Kidney (tissue), 14 donors: ENCODE results near the gene ATP6V0E1. TPM values are rescaled to one million over a fixed set of nuclear protein-coding genes. Genes with fewer than 3 reads are reported as not detected.

Experiments used
- DNase-seq, 5 donors: peaks; one replicate each; pipeline ENCODE4 v3.0.0-alpha.2; 2013 to 2020
- FAIRE-seq: peaks from 2 replicates; lab custom pipeline; 2012; peaks lifted over from hg19 to GRCh38; lab: Jason Lieb, UNC
- H3K27ac ChIP-seq, 2 donors: one replicate each; pipeline ENCODE4 v1.7.0; 2013; ENCODE audit warnings: low read depth in 2 of 2, low read length in 2 of 2, inconsistent platforms in 1 of 2
- H3K27me3 ChIP-seq: one replicate; pipeline ENCODE4 v1.7.1; 2013; ENCODE audit warnings: low read length, inconsistent platforms; ENCODE audit not compliant: control insufficient read depth, insufficient read depth
- H3K36me3 ChIP-seq, 3 donors: one replicate each; pipeline versions ENCODE4 v1.7.0 to v1.7.1; 2013; ENCODE audit warnings: low read length in 3 of 3, control low read depth in 1 of 3, inconsistent platforms in 1 of 3; ENCODE audit not compliant: insufficient read depth in 3 of 3, control insufficient read depth in 2 of 3
- H3K4me1 ChIP-seq, 3 donors: one replicate each; pipeline versions ENCODE4 v1.7.0 to v1.7.1; 2013; ENCODE audit warnings: low read length in 3 of 3, inconsistent platforms in 1 of 3, low read depth in 1 of 3; ENCODE audit not compliant: control insufficient read depth in 2 of 3, insufficient read depth in 2 of 3
- H3K4me3 ChIP-seq, 3 donors: one replicate each; pipeline versions ENCODE4 v1.7.0 to v1.8.1; 2013; ENCODE audit warnings: low read length in 3 of 3, control low read depth in 1 of 3, inconsistent platforms in 1 of 3
- H3K9ac ChIP-seq, 3 donors: one replicate each; pipeline versions ENCODE4 v1.7.0 to v1.7.1; 2013; ENCODE audit warnings: low read length in 3 of 3, control low read depth in 1 of 3, inconsistent platforms in 1 of 3
- H3K9me3 ChIP-seq, 3 donors: one replicate each; pipeline versions ENCODE4 v1.7.0 to v1.7.1; 2013; ENCODE audit warnings: low read length in 3 of 3, control low read depth in 1 of 3, inconsistent platforms in 1 of 3; ENCODE audit not compliant: control insufficient read depth in 2 of 3, insufficient read depth in 1 of 3
- intact Hi-C: fragments of 100-400 bp; cut with DNase I; formaldehyde crosslinking; loops from one replicate; pipeline ENCODE4 v1.11.1; 2022
- polyA plus RNA-seq: library from polyadenylated mRNA; stranded (reverse); fragments of 350-450 nt; fragmentation: Illumina TruSeq; extraction: RNeasy Lipid Tissue Mini Kit (QIAGEN cat#74804); gene quantifications from one replicate; pipeline ENCODE4 v1.2.3, GENCODE V29; 2014; ENCODE audit warnings: low read depth, low replicate concordance; ENCODE audit not compliant: insufficient read depth
- total RNA-seq: library from RNA; stranded (reverse); fragmentation: NEBNext Ultra II Directional; extraction: Animal tissue kit (Norgen Biotek cat#: 25700); gene quantifications from one replicate; pipeline ENCODE4 v1.2.1, GENCODE V29; 2021
- TF ChIP-seq, protein P1 (sequence below): IDR thresholded peaks from 3 replicates; pipeline ENCODE4 v1.5.1; 2012; ENCODE audit warnings: mild to moderate bottlenecking, moderate library complexity, borderline replicate concordance; ENCODE audit not compliant: insufficient read depth; ENCODE audit errors: extremely low read depth
- donor health status: control.
- donor health status: control.
- donor health status: control.
- donor health status: control.
- donor health status: control.
- donor health status: DM: yes; HTN: yes; CAD: no.
- donor health status: Normal renal cell carcinoma (clear cell type).

Gene ATP6V0E1
- total and polyA plus RNA-seq, 2 donors from 2014 or later = 352 to 804 TPM

DNA sequence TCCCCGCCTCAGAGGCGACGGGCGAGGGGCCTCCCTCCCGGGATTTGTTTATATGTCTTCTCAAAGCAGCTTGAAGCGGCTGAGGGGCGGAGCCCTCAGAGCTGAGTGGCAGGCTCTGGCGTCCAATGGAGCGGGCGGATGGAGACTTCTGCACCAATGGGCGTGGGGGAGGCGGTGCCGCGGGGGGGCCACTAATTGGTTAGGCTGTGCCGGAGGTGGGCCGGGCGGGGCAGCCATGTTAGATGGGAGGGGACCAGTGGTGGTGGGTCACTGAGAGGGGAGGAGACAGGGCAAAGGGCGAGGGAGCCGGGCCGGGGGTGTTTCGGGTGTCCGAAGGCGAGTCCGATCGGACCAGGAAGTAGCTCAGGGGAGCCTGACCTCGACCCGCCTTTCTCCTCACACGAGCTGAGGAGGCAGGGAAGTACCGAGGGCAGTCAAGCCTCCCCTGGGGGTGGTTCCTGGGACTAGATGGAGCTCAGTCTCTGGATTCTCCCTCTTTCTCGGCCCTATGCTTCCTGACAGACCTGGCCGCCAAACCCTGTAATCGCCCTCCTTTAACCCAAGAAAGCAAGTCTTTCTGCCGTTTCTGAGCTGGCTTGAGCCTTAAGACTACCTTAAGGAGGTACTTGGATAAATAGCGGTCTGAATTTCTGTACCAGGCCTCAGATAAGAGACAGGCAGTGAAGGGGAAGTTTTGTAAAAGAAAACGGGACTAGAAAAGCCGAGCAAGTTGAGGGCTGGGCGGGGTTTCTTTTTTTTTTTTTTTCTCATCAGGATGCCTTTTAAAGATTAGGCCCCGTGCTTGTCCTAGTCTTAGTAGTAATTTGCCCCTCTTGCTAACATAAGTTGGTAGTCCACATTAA is 73.7 kb downstream of the ATP6V0E1 start:
- H3K36me3 ChIP-seq = peaks cover 0 to 6% (median 0%) of the 10 kb centered on the region in 3 donors
- no peaks in the 10 kb centered on the region for H3K9me3 ChIP-seq
- intact Hi-C loops = no loop called here
- H3K27ac ChIP-seq = peak overlapping the region; percentile 97 to 99
- H3K9ac ChIP-seq = peak overlapping the region; percentile 60 to 93 (median 85)
- DNase-seq = peak; percentile 99 to 100 (median 99)
- H3K4me1 ChIP-seq = peaks cover 0 to 9% (median 2%) of the 10 kb centered on the region in 3 donors
- peak overlapping the region; percentile 64 to 94 (median 92) for H3K4me3 ChIP-seq
- TF ChIP-seq, protein P1, sequence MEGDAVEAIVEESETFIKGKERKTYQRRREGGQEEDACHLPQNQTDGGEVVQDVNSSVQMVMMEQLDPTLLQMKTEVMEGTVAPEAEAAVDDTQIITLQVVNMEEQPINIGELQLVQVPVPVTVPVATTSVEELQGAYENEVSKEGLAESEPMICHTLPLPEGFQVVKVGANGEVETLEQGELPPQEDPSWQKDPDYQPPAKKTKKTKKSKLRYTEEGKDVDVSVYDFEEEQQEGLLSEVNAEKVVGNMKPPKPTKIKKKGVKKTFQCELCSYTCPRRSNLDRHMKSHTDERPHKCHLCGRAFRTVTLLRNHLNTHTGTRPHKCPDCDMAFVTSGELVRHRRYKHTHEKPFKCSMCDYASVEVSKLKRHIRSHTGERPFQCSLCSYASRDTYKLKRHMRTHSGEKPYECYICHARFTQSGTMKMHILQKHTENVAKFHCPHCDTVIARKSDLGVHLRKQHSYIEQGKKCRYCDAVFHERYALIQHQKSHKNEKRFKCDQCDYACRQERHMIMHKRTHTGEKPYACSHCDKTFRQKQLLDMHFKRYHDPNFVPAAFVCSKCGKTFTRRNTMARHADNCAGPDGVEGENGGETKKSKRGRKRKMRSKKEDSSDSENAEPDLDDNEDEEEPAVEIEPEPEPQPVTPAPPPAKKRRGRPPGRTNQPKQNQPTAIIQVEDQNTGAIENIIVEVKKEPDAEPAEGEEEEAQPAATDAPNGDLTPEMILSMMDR = no peak
- no peak for FAIRE-seq
- H3K27me3 ChIP-seq = no peaks in the 10 kb centered on the region

DNA sequence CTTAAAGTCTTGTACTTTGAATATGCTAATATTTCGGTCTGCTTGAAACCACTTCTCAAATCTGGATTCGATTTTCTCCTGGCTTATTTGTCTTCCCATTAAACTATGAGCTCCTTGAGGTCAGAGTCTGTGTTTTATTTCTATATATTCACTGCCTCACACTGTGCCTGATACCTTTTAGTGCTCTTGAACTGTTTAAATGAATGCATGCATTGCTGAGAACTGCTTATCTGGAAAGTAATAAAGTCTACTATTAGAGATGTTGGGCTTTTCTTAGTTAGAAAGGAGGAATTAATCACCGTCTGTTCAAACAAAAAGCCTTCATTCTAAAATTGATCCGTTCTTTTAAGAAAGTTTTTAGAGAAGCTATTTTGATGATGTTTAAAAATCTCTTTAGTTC is 78.6 kb downstream of the ATP6V0E1 start:
- Histone ChIP-seq H3K9me3 (no peaks in the 10 kb centered on the region), H3K27ac (no peak overlapping the region), H3K4me3 (no peak overlapping the region), H3K4me1 (peaks cover 2 to 5% (median 4%) of the 10 kb centered on the region in 3 donors), H3K27me3 (no peaks in the 10 kb centered on the region), H3K9ac (no peak overlapping the region), H3K36me3 (peaks cover 0 to 6% (median 0%) of the 10 kb centered on the region in 3 donors)
- DNase-seq (no peak), FAIRE-seq (no peak)
- intact Hi-C loops = no loop called here
- TF ChIP-seq, protein P1 = no peak

DNA sequence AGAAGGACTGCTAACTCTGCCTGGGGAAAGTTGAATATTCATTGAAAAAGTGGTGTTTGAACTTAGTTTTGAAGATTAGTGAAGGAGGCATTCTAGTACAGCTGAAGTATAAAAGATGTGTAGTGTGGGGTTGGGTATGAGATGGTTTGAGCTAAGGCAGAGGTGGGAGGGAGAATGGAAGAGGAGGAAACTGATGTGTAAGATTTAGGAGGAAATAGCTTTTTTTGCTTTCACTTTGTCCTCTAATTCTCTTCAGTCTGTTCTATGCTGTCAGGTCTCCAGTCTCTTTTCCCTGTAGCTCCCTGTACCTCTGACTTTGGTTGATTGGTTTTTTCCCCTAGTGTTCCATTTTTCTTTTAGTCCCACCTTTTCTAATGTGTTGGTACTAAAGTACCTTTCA is 81.6 kb downstream of the ATP6V0E1 start:
- TF ChIP-seq, protein P1 = no peak
- H3K27ac ChIP-seq = no peak overlapping the region
- no peaks in the 10 kb centered on the region for H3K27me3 ChIP-seq
- DNase-seq (no peak), FAIRE-seq (no peak)
- H3K9ac ChIP-seq = no peak overlapping the region
- peaks cover 0 to 4% (median 2%) of the 10 kb centered on the region in 3 donors for H3K4me1 ChIP-seq
- no peaks in the 10 kb centered on the region for H3K36me3 ChIP-seq
- H3K4me3 ChIP-seq = no peak overlapping the region
- intact Hi-C loops = no loop called here
- no peaks in the 10 kb centered on the region for H3K9me3 ChIP-seq
